ENCODE results near the gene SLC22A7.

- TF ChIP-seq POLR2A (IDR thresholded peaks at IDR 0.05; ENCODE audit: low read depth, low read length), result no peak
- no peak for TF ChIP-seq POLR2AphosphoS5 (IDR thresholded peaks at IDR 0.05; ENCODE audit: low read depth, low read length)
Observed at GRCh38 chr6:43264599-43265145, 33.4 kb upstream of the SLC22A7 start.
